Breast epithelium (tissue), 3 donors: Measurements from ENCODE around the gene EPG5.

Experiments
- CTCF ChIP-seq, 3 donors: fragments of 450-650 bp; IDR thresholded peaks; one replicate each; pipeline ENCODE4 v1.5.1; 2016 to 2017; ENCODE audit warnings: antibody characterized with exemption in 3 of 3, mild to moderate bottlenecking in 3 of 3, moderate library complexity in 3 of 3
- POLR2A ChIP-seq: fragments of 450-650 bp; IDR thresholded peaks from one replicate; pipeline ENCODE4 v1.6.1; 2016; ENCODE audit warnings: antibody characterized with exemption, mild to moderate bottlenecking, moderate library complexity
- POLR2AphosphoS5 ChIP-seq, 3 donors: sonication (generic); formaldehyde crosslinking; IDR thresholded peaks; one replicate each; pipeline ENCODE4 v1.6.1; 2017; ENCODE audit warnings: antibody characterized with exemption in 3 of 3

GRCh38 chr18:45958730-45959129, 8.4 kb downstream of the EPG5 start:
- TF ChIP-seq CTCF (IDR thresholded peaks at IDR 0.05), result no peak
- no peak for TF ChIP-seq POLR2AphosphoS5 (IDR thresholded peaks at IDR 0.05)
- no peak for TF ChIP-seq POLR2A
